ENCODE measurements around the gene CALCOCO1. TPM values are rescaled to one million over a fixed set of nuclear protein-coding genes. Genes with fewer than 3 reads are reported as not detected.
A peak's percentile ranks its signal among the peaks of the same experiment; 100 is the strongest.

The CALCOCO1 gene
- total RNA-seq, 1 experiment from 2014 or later: 27.0 TPM

DNA sequence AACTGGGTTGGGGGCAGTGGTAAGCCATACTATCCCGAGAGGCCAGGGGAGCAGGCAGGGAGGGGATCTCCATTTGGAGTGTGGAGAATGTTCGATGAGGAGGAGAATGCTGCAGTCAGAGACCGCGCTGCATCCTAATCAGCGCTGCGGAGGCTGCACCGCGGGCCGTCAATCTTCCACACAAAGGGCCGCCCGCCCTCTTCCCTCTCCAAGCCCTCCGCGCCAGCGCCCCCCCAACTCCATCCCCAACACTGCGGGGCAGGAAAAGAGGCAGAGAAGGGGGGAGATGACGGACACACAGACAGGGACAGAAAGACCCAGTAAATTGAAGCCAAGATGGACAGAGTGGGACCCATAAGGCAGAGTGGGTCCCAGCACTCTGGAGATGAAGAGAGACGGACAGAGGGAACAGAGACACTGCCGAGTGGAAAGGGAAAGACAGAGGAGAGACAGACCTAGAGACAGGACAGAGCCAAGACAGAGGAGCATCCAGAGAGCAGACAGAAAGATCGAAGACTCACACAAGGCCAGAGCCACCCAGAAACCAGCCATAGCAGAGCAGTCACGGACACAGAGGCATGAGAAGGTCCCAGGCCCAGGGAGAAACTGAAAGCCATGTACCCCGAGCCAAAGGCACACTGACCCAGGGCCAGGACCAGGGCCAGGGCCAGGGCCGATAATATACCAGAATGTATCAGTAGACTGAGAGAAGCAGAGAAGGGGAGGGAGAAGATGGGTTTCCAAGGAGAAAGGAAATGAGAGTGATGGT, 21.0 kb upstream of the CALCOCO1 start:
- no peak overlapping the region for H3K4me3 Mint-ChIP-seq
- CTCF ChIA-PET: interaction anchor here (2.5 to 10.2 kb wide), 8 partner anchors 8 to 205 kb away, joined by 19 to 327 read pairs (median 116); partner anchors contain the start of genes ATP5MC2 and CALCOCO1

DNA sequence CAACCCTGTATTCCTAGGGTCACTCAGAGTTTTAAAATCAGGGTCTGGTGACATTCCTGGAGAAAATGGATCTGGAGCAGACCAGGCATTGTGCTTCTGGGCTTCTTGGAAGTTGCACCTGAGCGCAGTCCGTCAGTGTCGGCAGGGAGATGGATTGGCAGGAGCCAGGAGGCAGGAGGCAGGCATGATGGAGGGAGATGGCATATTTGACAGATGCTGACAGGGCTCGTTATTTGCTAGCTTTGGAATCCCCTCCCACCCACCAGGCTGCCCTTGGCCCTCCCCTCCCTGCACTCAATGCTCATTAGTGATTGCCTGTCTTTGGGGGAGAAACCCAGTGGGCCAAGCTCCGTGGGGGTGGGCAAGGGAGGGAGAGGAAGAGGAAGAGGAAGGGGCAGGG, 19.8 kb upstream of the CALCOCO1 start:
- no peaks in the 10 kb centered on the region for H3K36me3 Mint-ChIP-seq
- H3K27me3 Mint-ChIP-seq (ENCODE audit: low read depth): peaks cover 15% of the 10 kb centered on the region
- no peak overlapping the region for H3K4me3 Mint-ChIP-seq
- H3K27ac Mint-ChIP-seq: no peak overlapping the region
- ChIA-PET POLR2A (interaction anchor here (0.6 to 1.4 kb wide), 3 partner anchors 45 to 272 kb away, joined by 4 to 5 read pairs (median 4); partner anchors contain the start of gene ATP5MC2), CTCF (interaction anchor here (0.6 to 10.2 kb wide), 47 partner anchors 9 to 442 kb away, joined by 3 to 327 read pairs (median 5); partner anchors contain the start of genes ATP5MC2, CALCOCO1, HOXC13 and HOXC8)
- ATAC-seq: no peak
- peaks cover 16% of the 10 kb centered on the region for H3K4me1 Mint-ChIP-seq
- DNase-seq (ENCODE audit: low spot score): no peak
- no peaks in the 10 kb centered on the region for H3K9me3 Mint-ChIP-seq
- TF ChIP-seq, protein P1, sequence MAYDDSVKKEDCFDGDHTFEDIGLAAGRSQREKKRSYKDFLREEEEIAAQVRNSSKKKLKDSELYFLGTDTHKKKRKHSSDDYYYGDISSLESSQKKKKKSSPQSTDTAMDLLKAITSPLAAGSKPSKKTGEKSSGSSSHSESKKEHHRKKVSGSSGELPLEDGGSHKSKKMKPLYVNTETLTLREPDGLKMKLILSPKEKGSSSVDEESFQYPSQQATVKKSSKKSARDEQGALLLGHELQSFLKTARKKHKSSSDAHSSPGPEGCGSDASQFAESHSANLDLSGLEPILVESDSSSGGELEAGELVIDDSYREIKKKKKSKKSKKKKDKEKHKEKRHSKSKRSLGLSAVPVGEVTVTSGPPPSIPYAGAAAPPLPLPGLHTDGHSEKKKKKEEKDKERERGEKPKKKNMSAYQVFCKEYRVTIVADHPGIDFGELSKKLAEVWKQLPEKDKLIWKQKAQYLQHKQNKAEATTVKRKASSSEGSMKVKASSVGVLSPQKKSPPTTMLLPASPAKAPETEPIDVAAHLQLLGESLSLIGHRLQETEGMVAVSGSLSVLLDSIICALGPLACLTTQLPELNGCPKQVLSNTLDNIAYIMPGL (CRISPR knock-in tag; IDR thresholded peaks at IDR 0.05): no peak
- TF ChIP-seq, protein P2, sequence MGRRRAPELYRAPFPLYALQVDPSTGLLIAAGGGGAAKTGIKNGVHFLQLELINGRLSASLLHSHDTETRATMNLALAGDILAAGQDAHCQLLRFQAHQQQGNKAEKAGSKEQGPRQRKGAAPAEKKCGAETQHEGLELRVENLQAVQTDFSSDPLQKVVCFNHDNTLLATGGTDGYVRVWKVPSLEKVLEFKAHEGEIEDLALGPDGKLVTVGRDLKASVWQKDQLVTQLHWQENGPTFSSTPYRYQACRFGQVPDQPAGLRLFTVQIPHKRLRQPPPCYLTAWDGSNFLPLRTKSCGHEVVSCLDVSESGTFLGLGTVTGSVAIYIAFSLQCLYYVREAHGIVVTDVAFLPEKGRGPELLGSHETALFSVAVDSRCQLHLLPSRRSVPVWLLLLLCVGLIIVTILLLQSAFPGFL (CRISPR knock-in tag; IDR thresholded peaks at IDR 0.05; ENCODE audit: borderline replicate concordance): no peak
- TF ChIP-seq GRHL2 (CRISPR knock-in tag; IDR thresholded peaks at IDR 0.05; ENCODE audit: insufficient replicate concordance, severe bottlenecking) (no peak), ZNF219 (CRISPR knock-in tag; IDR thresholded peaks at IDR 0.05; ENCODE audit: borderline replicate concordance) (no peak), ZNF416 (CRISPR knock-in tag; IDR thresholded peaks at IDR 0.05) (no peak)
- TF ChIP-seq, protein P3, sequence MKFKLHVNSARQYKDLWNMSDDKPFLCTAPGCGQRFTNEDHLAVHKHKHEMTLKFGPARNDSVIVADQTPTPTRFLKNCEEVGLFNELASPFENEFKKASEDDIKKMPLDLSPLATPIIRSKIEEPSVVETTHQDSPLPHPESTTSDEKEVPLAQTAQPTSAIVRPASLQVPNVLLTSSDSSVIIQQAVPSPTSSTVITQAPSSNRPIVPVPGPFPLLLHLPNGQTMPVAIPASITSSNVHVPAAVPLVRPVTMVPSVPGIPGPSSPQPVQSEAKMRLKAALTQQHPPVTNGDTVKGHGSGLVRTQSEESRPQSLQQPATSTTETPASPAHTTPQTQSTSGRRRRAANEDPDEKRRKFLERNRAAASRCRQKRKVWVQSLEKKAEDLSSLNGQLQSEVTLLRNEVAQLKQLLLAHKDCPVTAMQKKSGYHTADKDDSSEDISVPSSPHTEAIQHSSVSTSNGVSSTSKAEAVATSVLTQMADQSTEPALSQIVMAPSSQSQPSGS (CRISPR knock-in tag; IDR thresholded peaks at IDR 0.05; ENCODE audit: borderline replicate concordance, low read depth): no peak

More for the DNA sequence above, 21.0 kb upstream of the CALCOCO1 start:
- Mint-ChIP-seq H3K4me1 (peaks cover 11% of the 10 kb centered on the region), H3K9me3 (no peaks in the 10 kb centered on the region), H3K36me3 (no peaks in the 10 kb centered on the region), H3K27me3 (ENCODE audit: low read depth) (peaks cover 15% of the 10 kb centered on the region), H3K27ac (no peak overlapping the region)
- TF ChIP-seq PRRX2 (CRISPR knock-in tag; IDR thresholded peaks at IDR 0.05) (no peak), ATF1 (CRISPR knock-in tag; IDR thresholded peaks at IDR 0.05) (no peak), ETV6 (CRISPR knock-in tag; IDR thresholded peaks at IDR 0.05) (no peak), GABPB1 (CRISPR knock-in tag; IDR thresholded peaks at IDR 0.05) (no peak), ZNF416 (CRISPR knock-in tag; IDR thresholded peaks at IDR 0.05) (no peak), TCF7 (CRISPR knock-in tag; IDR thresholded peaks at IDR 0.05; ENCODE audit: low read depth) (no peak), TEAD1 (CRISPR knock-in tag; IDR thresholded peaks at IDR 0.05) (no peak), ZNF219 (CRISPR knock-in tag; IDR thresholded peaks at IDR 0.05; ENCODE audit: borderline replicate concordance) (no peak), RORB (CRISPR knock-in tag; IDR thresholded peaks at IDR 0.05) (no peak)
- TF ChIP-seq, protein P4, sequence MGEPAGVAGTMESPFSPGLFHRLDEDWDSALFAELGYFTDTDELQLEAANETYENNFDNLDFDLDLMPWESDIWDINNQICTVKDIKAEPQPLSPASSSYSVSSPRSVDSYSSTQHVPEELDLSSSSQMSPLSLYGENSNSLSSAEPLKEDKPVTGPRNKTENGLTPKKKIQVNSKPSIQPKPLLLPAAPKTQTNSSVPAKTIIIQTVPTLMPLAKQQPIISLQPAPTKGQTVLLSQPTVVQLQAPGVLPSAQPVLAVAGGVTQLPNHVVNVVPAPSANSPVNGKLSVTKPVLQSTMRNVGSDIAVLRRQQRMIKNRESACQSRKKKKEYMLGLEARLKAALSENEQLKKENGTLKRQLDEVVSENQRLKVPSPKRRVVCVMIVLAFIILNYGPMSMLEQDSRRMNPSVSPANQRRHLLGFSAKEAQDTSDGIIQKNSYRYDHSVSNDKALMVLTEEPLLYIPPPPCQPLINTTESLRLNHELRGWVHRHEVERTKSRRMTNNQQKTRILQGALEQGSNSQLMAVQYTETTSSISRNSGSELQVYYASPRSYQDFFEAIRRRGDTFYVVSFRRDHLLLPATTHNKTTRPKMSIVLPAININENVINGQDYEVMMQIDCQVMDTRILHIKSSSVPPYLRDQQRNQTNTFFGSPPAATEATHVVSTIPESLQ (CRISPR knock-in tag; IDR thresholded peaks at IDR 0.05): no peak
- TF ChIP-seq, protein P5, sequence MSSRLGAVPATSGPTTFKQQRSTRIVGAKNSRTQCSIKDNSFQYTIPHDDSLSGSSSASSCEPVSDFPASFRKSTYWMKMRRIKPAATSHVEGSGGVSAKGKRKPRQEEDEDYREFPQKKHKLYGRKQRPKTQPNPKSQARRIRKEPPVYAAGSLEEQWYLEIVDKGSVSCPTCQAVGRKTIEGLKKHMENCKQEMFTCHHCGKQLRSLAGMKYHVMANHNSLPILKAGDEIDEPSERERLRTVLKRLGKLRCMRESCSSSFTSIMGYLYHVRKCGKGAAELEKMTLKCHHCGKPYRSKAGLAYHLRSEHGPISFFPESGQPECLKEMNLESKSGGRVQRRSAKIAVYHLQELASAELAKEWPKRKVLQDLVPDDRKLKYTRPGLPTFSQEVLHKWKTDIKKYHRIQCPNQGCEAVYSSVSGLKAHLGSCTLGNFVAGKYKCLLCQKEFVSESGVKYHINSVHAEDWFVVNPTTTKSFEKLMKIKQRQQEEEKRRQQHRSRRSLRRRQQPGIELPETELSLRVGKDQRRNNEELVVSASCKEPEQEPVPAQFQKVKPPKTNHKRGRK (CRISPR knock-in tag; IDR thresholded peaks at IDR 0.05; ENCODE audit: borderline replicate concordance): no peak
- TF ChIP-seq, protein P6, sequence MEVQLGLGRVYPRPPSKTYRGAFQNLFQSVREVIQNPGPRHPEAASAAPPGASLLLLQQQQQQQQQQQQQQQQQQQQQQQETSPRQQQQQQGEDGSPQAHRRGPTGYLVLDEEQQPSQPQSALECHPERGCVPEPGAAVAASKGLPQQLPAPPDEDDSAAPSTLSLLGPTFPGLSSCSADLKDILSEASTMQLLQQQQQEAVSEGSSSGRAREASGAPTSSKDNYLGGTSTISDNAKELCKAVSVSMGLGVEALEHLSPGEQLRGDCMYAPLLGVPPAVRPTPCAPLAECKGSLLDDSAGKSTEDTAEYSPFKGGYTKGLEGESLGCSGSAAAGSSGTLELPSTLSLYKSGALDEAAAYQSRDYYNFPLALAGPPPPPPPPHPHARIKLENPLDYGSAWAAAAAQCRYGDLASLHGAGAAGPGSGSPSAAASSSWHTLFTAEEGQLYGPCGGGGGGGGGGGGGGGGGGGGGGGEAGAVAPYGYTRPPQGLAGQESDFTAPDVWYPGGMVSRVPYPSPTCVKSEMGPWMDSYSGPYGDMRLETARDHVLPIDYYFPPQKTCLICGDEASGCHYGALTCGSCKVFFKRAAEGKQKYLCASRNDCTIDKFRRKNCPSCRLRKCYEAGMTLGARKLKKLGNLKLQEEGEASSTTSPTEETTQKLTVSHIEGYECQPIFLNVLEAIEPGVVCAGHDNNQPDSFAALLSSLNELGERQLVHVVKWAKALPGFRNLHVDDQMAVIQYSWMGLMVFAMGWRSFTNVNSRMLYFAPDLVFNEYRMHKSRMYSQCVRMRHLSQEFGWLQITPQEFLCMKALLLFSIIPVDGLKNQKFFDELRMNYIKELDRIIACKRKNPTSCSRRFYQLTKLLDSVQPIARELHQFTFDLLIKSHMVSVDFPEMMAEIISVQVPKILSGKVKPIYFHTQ (CRISPR knock-in tag; IDR thresholded peaks at IDR 0.05): no peak
- TF ChIP-seq, protein P7, sequence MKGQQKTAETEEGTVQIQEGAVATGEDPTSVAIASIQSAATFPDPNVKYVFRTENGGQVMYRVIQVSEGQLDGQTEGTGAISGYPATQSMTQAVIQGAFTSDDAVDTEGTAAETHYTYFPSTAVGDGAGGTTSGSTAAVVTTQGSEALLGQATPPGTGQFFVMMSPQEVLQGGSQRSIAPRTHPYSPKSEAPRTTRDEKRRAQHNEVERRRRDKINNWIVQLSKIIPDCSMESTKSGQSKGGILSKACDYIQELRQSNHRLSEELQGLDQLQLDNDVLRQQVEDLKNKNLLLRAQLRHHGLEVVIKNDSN (CRISPR knock-in tag; IDR thresholded peaks at IDR 0.05): no peak
- TF ChIP-seq, protein P1 (CRISPR knock-in tag; IDR thresholded peaks at IDR 0.05): no peak
- ATAC-seq: peak; percentile 12
- POLR2A ChIA-PET: interaction anchor here (0.7 kb wide), 1 partner anchor 8 kb away, joined by 3 read pairs; no protein-coding TSS in a partner anchor
- DNase-seq (ENCODE audit: low spot score): peak; percentile 46

Data from WTC11 (cell line).